ENCODE measurements around the gene ADNP. TPM values are rescaled to one million over a fixed set of nuclear protein-coding genes. Genes with fewer than 3 reads are reported as not detected.
"Not testable (repeated sequence)": the region's sequence is repeated elsewhere in the genome, so short reads cannot be mapped to it uniquely, and the experiment has no call there.

Gene ADNP
- polyA plus RNA-seq, 12 donors, result 52.8 to 173 (median 63.5) TPM

- DNase-seq, result no peak
Measured at GRCh38 chr20:50911030-50911429, 20.2 kb downstream of the ADNP start.

- DNase-seq, result no peak
Measured at GRCh38 chr20:50909413-50909812, 21.8 kb downstream of the ADNP start.

GRCh38 chr20:50904067-50904570, 27.1 kb downstream of the ADNP start:
- no peak for DNase-seq

GRCh38 chr20:50903353-50904051, 27.7 kb downstream of the ADNP start:
- no peak for DNase-seq

- no peak for DNase-seq
Measured at GRCh38 chr20:50901301-50901700, 29.9 kb downstream of the ADNP start.

GRCh38 chr20:50900261-50900660, 31.0 kb downstream of the ADNP start:
- no peak for DNase-seq

- DNase-seq, result no peak
Measured at GRCh38 chr20:50898475-50898874, 32.8 kb downstream of the ADNP start.

GRCh38 chr20:50895111-50895830, 36.0 kb downstream of the ADNP start:
- no peak for DNase-seq

- DNase-seq, result no peak
Measured at GRCh38 chr20:50893620-50894019, 37.6 kb downstream of the ADNP start.

GRCh38 chr20:50892394-50892793, 38.8 kb downstream of the ADNP start:
- DNase-seq, result no peak

- DNase-seq, result no peak
Measured at GRCh38 chr20:50891138-50891537, 40.1 kb downstream of the ADNP start.

GRCh38 chr20:50887576-50887975, 43.7 kb downstream of the ADNP start:
- DNase-seq, result no peak

- DNase-seq, result no peak
Measured at GRCh38 chr20:50886184-50886790, 45.0 kb downstream of the ADNP start.

- no peak for DNase-seq
Measured at GRCh38 chr20:50885781-50886180, 45.5 kb downstream of the ADNP start.

GRCh38 chr20:50885068-50885467, 46.2 kb downstream of the ADNP start:
- no peak for DNase-seq

GRCh38 chr20:50883856-50884255, 47.4 kb downstream of the ADNP start:
- DNase-seq, result no peak

GRCh38 chr20:50881759-50882424, 49.3 kb downstream of the ADNP start:
- DNase-seq, result not testable (repeated sequence)

- DNase-seq, result no peak
Measured at GRCh38 chr20:50879649-50880550, 51.3 kb downstream of the ADNP start.

GRCh38 chr20:50877232-50877743, 53.9 kb downstream of the ADNP start:
- DNase-seq, result no peak

- no peak for DNase-seq
Measured at GRCh38 chr20:50876816-50877215, 54.4 kb downstream of the ADNP start.

Data from muscle of arm (tissue), 12 donors.